Measurements from ENCODE around the gene RECQL5. TPM values are rescaled to one million over a fixed set of nuclear protein-coding genes. Genes with fewer than 3 reads are reported as not detected.

Gene RECQL5
- total and polyA plus RNA-seq, 2 of the 8 experiments (the other 6 are each of a cell fraction or from before 2014, with no cell fraction given): 15.1 to 41.1 TPM

DNA sequence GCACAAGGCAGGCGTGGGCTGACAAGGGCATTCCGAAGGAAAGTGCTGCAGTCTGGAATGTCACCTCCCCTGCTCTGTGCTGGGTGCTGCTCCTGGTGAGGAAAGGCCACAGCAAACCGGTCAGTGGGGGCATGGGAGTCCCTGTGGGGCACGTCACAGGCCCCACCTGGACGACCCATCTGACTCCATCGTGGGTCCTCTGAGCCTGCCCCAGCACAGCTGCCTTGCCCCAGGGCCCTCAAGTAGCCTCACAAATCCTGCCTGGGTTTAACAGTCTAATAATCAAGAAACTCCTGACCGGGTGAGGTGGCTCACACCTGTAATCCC is 82.1 kb downstream of the RECQL5 start (continued):
- TF ChIP-seq, protein P1, sequence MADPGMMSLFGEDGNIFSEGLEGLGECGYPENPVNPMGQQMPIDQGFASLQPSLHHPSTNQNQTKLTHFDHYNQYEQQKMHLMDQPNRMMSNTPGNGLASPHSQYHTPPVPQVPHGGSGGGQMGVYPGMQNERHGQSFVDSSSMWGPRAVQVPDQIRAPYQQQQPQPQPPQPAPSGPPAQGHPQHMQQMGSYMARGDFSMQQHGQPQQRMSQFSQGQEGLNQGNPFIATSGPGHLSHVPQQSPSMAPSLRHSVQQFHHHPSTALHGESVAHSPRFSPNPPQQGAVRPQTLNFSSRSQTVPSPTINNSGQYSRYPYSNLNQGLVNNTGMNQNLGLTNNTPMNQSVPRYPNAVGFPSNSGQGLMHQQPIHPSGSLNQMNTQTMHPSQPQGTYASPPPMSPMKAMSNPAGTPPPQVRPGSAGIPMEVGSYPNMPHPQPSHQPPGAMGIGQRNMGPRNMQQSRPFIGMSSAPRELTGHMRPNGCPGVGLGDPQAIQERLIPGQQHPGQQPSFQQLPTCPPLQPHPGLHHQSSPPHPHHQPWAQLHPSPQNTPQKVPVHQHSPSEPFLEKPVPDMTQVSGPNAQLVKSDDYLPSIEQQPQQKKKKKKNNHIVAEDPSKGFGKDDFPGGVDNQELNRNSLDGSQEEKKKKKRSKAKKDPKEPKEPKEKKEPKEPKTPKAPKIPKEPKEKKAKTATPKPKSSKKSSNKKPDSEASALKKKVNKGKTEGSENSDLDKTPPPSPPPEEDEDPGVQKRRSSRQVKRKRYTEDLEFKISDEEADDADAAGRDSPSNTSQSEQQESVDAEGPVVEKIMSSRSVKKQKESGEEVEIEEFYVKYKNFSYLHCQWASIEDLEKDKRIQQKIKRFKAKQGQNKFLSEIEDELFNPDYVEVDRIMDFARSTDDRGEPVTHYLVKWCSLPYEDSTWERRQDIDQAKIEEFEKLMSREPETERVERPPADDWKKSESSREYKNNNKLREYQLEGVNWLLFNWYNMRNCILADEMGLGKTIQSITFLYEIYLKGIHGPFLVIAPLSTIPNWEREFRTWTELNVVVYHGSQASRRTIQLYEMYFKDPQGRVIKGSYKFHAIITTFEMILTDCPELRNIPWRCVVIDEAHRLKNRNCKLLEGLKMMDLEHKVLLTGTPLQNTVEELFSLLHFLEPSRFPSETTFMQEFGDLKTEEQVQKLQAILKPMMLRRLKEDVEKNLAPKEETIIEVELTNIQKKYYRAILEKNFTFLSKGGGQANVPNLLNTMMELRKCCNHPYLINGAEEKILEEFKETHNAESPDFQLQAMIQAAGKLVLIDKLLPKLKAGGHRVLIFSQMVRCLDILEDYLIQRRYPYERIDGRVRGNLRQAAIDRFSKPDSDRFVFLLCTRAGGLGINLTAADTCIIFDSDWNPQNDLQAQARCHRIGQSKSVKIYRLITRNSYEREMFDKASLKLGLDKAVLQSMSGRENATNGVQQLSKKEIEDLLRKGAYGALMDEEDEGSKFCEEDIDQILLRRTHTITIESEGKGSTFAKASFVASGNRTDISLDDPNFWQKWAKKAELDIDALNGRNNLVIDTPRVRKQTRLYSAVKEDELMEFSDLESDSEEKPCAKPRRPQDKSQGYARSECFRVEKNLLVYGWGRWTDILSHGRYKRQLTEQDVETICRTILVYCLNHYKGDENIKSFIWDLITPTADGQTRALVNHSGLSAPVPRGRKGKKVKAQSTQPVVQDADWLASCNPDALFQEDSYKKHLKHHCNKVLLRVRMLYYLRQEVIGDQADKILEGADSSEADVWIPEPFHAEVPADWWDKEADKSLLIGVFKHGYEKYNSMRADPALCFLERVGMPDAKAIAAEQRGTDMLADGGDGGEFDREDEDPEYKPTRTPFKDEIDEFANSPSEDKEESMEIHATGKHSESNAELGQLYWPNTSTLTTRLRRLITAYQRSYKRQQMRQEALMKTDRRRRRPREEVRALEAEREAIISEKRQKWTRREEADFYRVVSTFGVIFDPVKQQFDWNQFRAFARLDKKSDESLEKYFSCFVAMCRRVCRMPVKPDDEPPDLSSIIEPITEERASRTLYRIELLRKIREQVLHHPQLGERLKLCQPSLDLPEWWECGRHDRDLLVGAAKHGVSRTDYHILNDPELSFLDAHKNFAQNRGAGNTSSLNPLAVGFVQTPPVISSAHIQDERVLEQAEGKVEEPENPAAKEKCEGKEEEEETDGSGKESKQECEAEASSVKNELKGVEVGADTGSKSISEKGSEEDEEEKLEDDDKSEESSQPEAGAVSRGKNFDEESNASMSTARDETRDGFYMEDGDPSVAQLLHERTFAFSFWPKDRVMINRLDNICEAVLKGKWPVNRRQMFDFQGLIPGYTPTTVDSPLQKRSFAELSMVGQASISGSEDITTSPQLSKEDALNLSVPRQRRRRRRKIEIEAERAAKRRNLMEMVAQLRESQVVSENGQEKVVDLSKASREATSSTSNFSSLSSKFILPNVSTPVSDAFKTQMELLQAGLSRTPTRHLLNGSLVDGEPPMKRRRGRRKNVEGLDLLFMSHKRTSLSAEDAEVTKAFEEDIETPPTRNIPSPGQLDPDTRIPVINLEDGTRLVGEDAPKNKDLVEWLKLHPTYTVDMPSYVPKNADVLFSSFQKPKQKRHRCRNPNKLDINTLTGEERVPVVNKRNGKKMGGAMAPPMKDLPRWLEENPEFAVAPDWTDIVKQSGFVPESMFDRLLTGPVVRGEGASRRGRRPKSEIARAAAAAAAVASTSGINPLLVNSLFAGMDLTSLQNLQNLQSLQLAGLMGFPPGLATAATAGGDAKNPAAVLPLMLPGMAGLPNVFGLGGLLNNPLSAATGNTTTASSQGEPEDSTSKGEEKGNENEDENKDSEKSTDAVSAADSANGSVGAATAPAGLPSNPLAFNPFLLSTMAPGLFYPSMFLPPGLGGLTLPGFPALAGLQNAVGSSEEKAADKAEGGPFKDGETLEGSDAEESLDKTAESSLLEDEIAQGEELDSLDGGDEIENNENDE (IDR thresholded peaks at IDR 0.05; ENCODE audit: insufficient replicate concordance, low read length): no peak

Measured in H1 (cell line).